Measurements from ENCODE around the gene URM1.

DNA sequence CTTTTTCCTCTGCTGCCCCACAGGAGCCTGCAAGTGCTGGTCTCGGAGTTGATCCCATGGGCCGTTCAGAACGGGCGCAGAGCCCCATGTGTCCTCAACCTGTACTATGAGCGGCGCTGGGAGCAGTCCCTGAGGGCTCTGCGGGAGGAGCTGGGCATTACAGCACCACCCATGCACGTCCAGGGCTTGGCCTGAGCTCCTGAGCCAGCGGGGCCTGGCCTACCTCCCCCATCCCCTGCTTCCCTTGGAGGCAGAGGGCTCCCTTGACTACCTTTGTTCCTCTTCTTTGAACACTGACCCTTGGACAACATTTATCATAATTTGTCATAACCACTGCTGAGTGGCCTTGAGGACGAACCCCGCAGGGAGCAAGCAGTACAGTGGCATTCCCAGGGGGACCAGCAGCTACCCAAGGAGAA is 37.7 kb upstream of the URM1 start:
- TF ChIP-seq CTCF (IDR thresholded peaks at IDR 0.05) = no peak
- TF ChIP-seq EP300 (IDR thresholded peaks at IDR 0.05; ENCODE audit: low read depth) = no peak
- TF ChIP-seq POLR2A (IDR thresholded peaks at IDR 0.05) = no peak
- no peak for TF ChIP-seq POLR2AphosphoS5 (IDR thresholded peaks at IDR 0.05)

Data from transverse colon (tissue), 4 donors.